HEK293 (cell line): ENCODE data around the gene SMO.

Experiments used
- CTCF ChIA-PET: fragments of 350-600 bp; formaldehyde crosslinking; extraction: SDS; loops from one replicate; lab custom pipeline; 2021; ENCODE audit warnings: antibody characterized with exemption; lab: Yijun Ruan, JAX
- POLR2A ChIA-PET: fragments of 300-600 bp; formaldehyde crosslinking; extraction: SDS; loops from one replicate; lab custom pipeline; 2020; ENCODE audit warnings: antibody characterized with exemption, inconsistent platforms; lab: Yijun Ruan, JAX
- H3K27ac ChIP-seq: fragments of 200-500 bp; sonication (Bioruptor generic); 2 replicates; pipeline ENCODE4 v1.5.1; 2014; ENCODE audit warnings: low read depth, low read length, control low read depth, inconsistent platforms; ENCODE audit errors: extremely low read depth
- H3K36me3 ChIP-seq, 2 experiments: fragments of 200-500 bp in 1 of 2; sonication (Bioruptor generic) in 1 of 2; 1 replicate in 1 of 2; 2 replicates in 1 of 2; pipeline ENCODE4 v1.5.1; 2014 to 2017; ENCODE audit warnings: inconsistent platforms in 2 of 2, low read length in 2 of 2; ENCODE audit not compliant: control insufficient read depth in 2 of 2, insufficient read depth in 1 of 2
- H3K4me1 ChIP-seq: fragments of 200-500 bp; sonication (Bioruptor generic); 2 replicates; pipeline ENCODE4 v1.5.1; 2014; ENCODE audit warnings: mild to moderate bottlenecking, low read length, inconsistent platforms; ENCODE audit not compliant: control insufficient read depth, insufficient read depth
- H3K4me3 ChIP-seq: 2 replicates; pipeline ENCODE4 v1.5.1; 2011; ENCODE audit warnings: low read depth, mild to moderate bottlenecking, control low read depth, low read length, moderate library complexity
- H3K9me3 ChIP-seq: fragments of 200-500 bp; sonication (Bioruptor generic); 2 replicates; pipeline ENCODE4 v1.5.1; 2014; ENCODE audit warnings: low read depth, low read length, inconsistent platforms; ENCODE audit not compliant: control insufficient read depth, insufficient read depth
- HOXA7 ChIP-seq: sonication (generic); formaldehyde crosslinking; IDR thresholded peaks from 2 replicates; pipeline ENCODE4 v1.8.1; 2022; ENCODE audit warnings: missing genetic modification reagents, borderline replicate concordance
- KLF17 ChIP-seq: fragments of 450-650 bp; formaldehyde crosslinking; IDR thresholded peaks from 2 replicates; pipeline ENCODE4 v1.5.1; 2016; ENCODE audit warnings: missing biosample characterization, missing genetic modification characterization
- REST ChIP-seq: fragments of 450-650 bp; formaldehyde crosslinking; IDR thresholded peaks from 2 replicates; pipeline ENCODE4 v1.5.1; 2016; ENCODE audit warnings: missing biosample characterization, missing genetic modification characterization
- SETDB1 ChIP-seq: IDR thresholded peaks from one replicate; pipeline ENCODE4 v1.6.1; 2017; ENCODE audit warnings: mild to moderate bottlenecking, low read length, moderate library complexity, mixed read lengths; ENCODE audit not compliant: insufficient read length
- ZFP3 ChIP-seq: fragments of 450-650 bp; formaldehyde crosslinking; IDR thresholded peaks from 2 replicates; pipeline ENCODE4 v1.5.1; 2016; ENCODE audit warnings: low read depth, missing biosample characterization, missing genetic modification characterization
- ZNF121 ChIP-seq: fragments of 450-650 bp; formaldehyde crosslinking; IDR thresholded peaks from 2 replicates; pipeline ENCODE4 v1.5.1; 2016; ENCODE audit warnings: missing biosample characterization, missing genetic modification characterization
- ZNF184 ChIP-seq: fragments of 450-650 bp; IDR thresholded peaks from 2 replicates; pipeline ENCODE4 v1.5.1; 2018; ENCODE audit warnings: missing biosample characterization, mild to moderate bottlenecking, missing genetic modification characterization
- ZNF341 ChIP-seq: fragments of 450-650 bp; formaldehyde crosslinking; IDR thresholded peaks from 2 replicates; pipeline ENCODE4; 2016; ENCODE audit warnings: low read depth, missing biosample characterization, missing genetic modification characterization
- ZNF37A ChIP-seq: fragments of 450-650 bp; IDR thresholded peaks from 2 replicates; pipeline ENCODE4 v1.5.1; 2018; ENCODE audit warnings: missing biosample characterization, missing genetic modification characterization
- ZNF449 ChIP-seq: fragments of 450-650 bp; formaldehyde crosslinking; IDR thresholded peaks from 2 replicates; pipeline ENCODE4 v1.5.1; 2017; ENCODE audit warnings: missing biosample characterization, mild to moderate bottlenecking, missing genetic modification characterization, moderate library complexity
- ZNF510 ChIP-seq: fragments of 450-650 bp; formaldehyde crosslinking; IDR thresholded peaks from 2 replicates; pipeline ENCODE4 v1.5.1; 2018; ENCODE audit warnings: mild to moderate bottlenecking, missing genetic modification characterization, missing biosample characterization; ENCODE audit not compliant: insufficient replicate concordance
- ZNF560 ChIP-seq: fragments of 450-650 bp; formaldehyde crosslinking; IDR thresholded peaks from 2 replicates; pipeline ENCODE4 v1.5.1; 2017; ENCODE audit warnings: missing biosample characterization, missing genetic modification characterization, borderline replicate concordance
- ZNF623 ChIP-seq: fragments of 450-650 bp; formaldehyde crosslinking; IDR thresholded peaks from 2 replicates; pipeline ENCODE4 v1.5.1; 2016; ENCODE audit warnings: missing biosample characterization, missing genetic modification characterization
- ZNF639 ChIP-seq: fragments of 450-650 bp; formaldehyde crosslinking; IDR thresholded peaks from 2 replicates; pipeline ENCODE4 v1.5.1; 2016; ENCODE audit warnings: missing biosample characterization, missing genetic modification characterization
- ZNF677 ChIP-seq: fragments of 450-650 bp; IDR thresholded peaks from 2 replicates; pipeline ENCODE4 v1.5.0; 2018; ENCODE audit warnings: missing biosample characterization, mild to moderate bottlenecking, missing genetic modification characterization, moderate library complexity
- ZNF692 ChIP-seq: fragments of 450-650 bp; formaldehyde crosslinking; IDR thresholded peaks from 2 replicates; pipeline ENCODE4 v1.5.1; 2016; ENCODE audit warnings: missing biosample characterization, missing genetic modification characterization
- ZNF837 ChIP-seq: fragments of 450-650 bp; formaldehyde crosslinking; IDR thresholded peaks from 2 replicates; pipeline ENCODE4 v1.5.1; 2016; ENCODE audit warnings: missing biosample characterization, missing genetic modification characterization
- ZXDB ChIP-seq: fragments of 450-650 bp; formaldehyde crosslinking; IDR thresholded peaks from 2 replicates; pipeline ENCODE4 v1.5.1; 2016; ENCODE audit warnings: missing biosample characterization, missing genetic modification characterization

SMO gene

GRCh38 chr7:129147731-129148130, 40.7 kb upstream of the SMO start:
- ChIA-PET CTCF (interaction anchor here (1.2 to 1.8 kb wide), 3 partner anchors 16 to 70 kb away, joined by 3 to 9 read pairs (median 4); no protein-coding TSS in a partner anchor), POLR2A (no interaction called here)
- 0 out of 2 replicates have a peak, but pooled peaks cover 2% of the 10 kb centered on the region for H3K4me1 ChIP-seq
- no peak for TF ChIP-seq ZNF510 (tag by site-specific recombination)
- no peak for TF ChIP-seq ZNF692
- TF ChIP-seq ZFP3 (tag by site-specific recombination) = no peak
- no peak for TF ChIP-seq SETDB1
- TF ChIP-seq ZNF837 (tag by site-specific recombination) = no peak
- TF ChIP-seq ZNF449 (tag by site-specific recombination) = no peak
- no peak for TF ChIP-seq ZNF623 (tag by site-specific recombination)
- TF ChIP-seq ZNF121 = no peak
- no peak for TF ChIP-seq ZNF639
- TF ChIP-seq ZNF184 = no peak
- no peak for TF ChIP-seq ZXDB
- no peak for TF ChIP-seq HOXA7 (CRISPR knock-in tag)
- no peak for TF ChIP-seq KLF17 (tag by site-specific recombination)
- TF ChIP-seq REST (tag by site-specific recombination) = no peak
- no peak for TF ChIP-seq ZNF560
- TF ChIP-seq ZNF37A = no peak
- H3K4me3 ChIP-seq = no peak overlapping the region
- H3K36me3 ChIP-seq = no peaks in the 10 kb centered on the region
- no peak overlapping the region for H3K27ac ChIP-seq
- H3K9me3 ChIP-seq = no peaks in the 10 kb centered on the region

- no peak for TF ChIP-seq ZNF677
- no peak for TF ChIP-seq ZNF341
- no peaks in the 10 kb centered on the region for H3K9me3 ChIP-seq
- H3K27ac ChIP-seq = no peak overlapping the region
- no peak overlapping the region for H3K4me3 ChIP-seq
- CTCF ChIA-PET = interaction anchor here (2.5 kb wide), 1 partner anchor 14 kb away, joined by 25 read pairs; no protein-coding TSS in a partner anchor
- POLR2A ChIA-PET = no interaction called here
- H3K36me3 ChIP-seq = no peaks in the 10 kb centered on the region
- no peaks in the 10 kb centered on the region for H3K4me1 ChIP-seq
Measured at GRCh38 chr7:129149511-129149910, 38.9 kb upstream of the SMO start.
